HepG2 (cell line): ENCODE measurements around the gene FAT1. TPM values are rescaled to one million over a fixed set of nuclear protein-coding genes. Genes with fewer than 3 reads are reported as not detected.
A peak's percentile ranks its signal among the peaks of the same experiment; 100 is the strongest.

ENCODE experiments used
- CREB1 ChIP-seq, 2 experiments: fragments of 450-650 bp in 1 of 2; IDR thresholded peaks; 2 replicates each; pipeline ENCODE4 v1.6.1; 2016 to 2017; ENCODE audit warnings: control low read depth in 1 of 2, mild to moderate bottlenecking in 1 of 2, missing compliant biosample characterization in 1 of 2, missing genetic modification characterization in 1 of 2
- FOXM1 ChIP-seq: sonication (generic); formaldehyde crosslinking; IDR thresholded peaks from 2 replicates; pipeline ENCODE4 v1.5.0; 2020; ENCODE audit warnings: missing genetic modification reagents
- REPIN1 ChIP-seq: sonication (generic); formaldehyde crosslinking; IDR thresholded peaks from 2 replicates; pipeline ENCODE4 v1.8.0; 2022; ENCODE audit warnings: missing genetic modification reagents, low read depth, mild to moderate bottlenecking, borderline replicate concordance
- TP53 ChIP-seq: sonication (generic); formaldehyde crosslinking; conservative IDR thresholded peaks from 2 replicates; pipeline ENCODE4 v1.4.0; 2020; ENCODE audit warnings: missing genetic modification reagents
- ZFP41 ChIP-seq: sonication (generic); formaldehyde crosslinking; IDR thresholded peaks from 2 replicates; pipeline ENCODE4 v1.4.0; 2020; ENCODE audit warnings: mild to moderate bottlenecking, missing genetic modification reagents, borderline replicate concordance
- ZNF430 ChIP-seq: sonication (generic); formaldehyde crosslinking; IDR thresholded peaks from 2 replicates; pipeline ENCODE4 v1.9.0; 2021; ENCODE audit warnings: mild to moderate bottlenecking, missing genetic modification reagents
- ZNF543 ChIP-seq: sonication (generic); formaldehyde crosslinking; IDR thresholded peaks from 2 replicates; pipeline ENCODE4 v1.4.0; 2020; ENCODE audit warnings: mild to moderate bottlenecking, missing genetic modification reagents
- ZNF775 ChIP-seq: sonication (generic); formaldehyde crosslinking; IDR thresholded peaks from 2 replicates; pipeline ENCODE4 v1.4.0; 2020; ENCODE audit warnings: missing genetic modification reagents, mild to moderate bottlenecking, moderate library complexity, borderline replicate concordance
- polyA plus RNA-seq, 8 experiments: library from polyadenylated mRNA; depleted of rRNA in 3 of 8; stranded (reverse) in 7 of 8; unstranded in 1 of 8; fragments of >200 nt; fragmentation: Illumina TruSeq in 4 of 8; extraction: Trizol in 4 of 8; gene quantifications; 2 replicates each; pipeline versions ENCODE4 v1.2.1 to v1.2.3, GENCODE V29; 2011 to 2016; ENCODE audit warnings: low read depth in 4 of 8, missing spikeins in 1 of 8, mixed read lengths in 1 of 8; ENCODE audit not compliant: insufficient read depth in 1 of 8
- total RNA-seq, 5 experiments: library from RNA; depleted of rRNA; stranded (reverse); fragments of >200 nt; fragmentation: Illumina TruSeq; extraction: Trizol; gene quantifications; 2 replicates each; pipeline ENCODE4 v1.2.3, GENCODE V29; 2016; ENCODE audit warnings: low read depth in 1 of 5
- TF ChIP-seq, protein P1 (sequence below): sonication (generic); formaldehyde crosslinking; IDR thresholded peaks from 2 replicates; pipeline ENCODE4 v1.4.0; 2020; ENCODE audit warnings: missing genetic modification reagents
- TF ChIP-seq, protein P2 (sequence below): sonication (generic); formaldehyde crosslinking; IDR thresholded peaks from 2 replicates; pipeline ENCODE4 v1.5.0; 2020; ENCODE audit warnings: mild to moderate bottlenecking, missing genetic modification reagents
- TF ChIP-seq, protein P3 (sequence below): sonication (generic); formaldehyde crosslinking; IDR thresholded peaks from 2 replicates; pipeline ENCODE4 v1.8.0; 2022; ENCODE audit warnings: low read depth, missing genetic modification reagents
- TF ChIP-seq, protein P4 (sequence below): IDR thresholded peaks from 2 replicates; pipeline ENCODE4 v1.6.1; 2016; ENCODE audit warnings: low read depth, borderline replicate concordance
- TF ChIP-seq, protein P5 (sequence below): sonication (generic); formaldehyde crosslinking; conservative IDR thresholded peaks from 2 replicates; pipeline ENCODE4 v1.8.0; 2022; ENCODE audit warnings: mild to moderate bottlenecking, moderate library complexity, missing genetic modification reagents
- TF ChIP-seq, protein P6 (sequence below): sonication (generic); formaldehyde crosslinking; IDR thresholded peaks from 2 replicates; pipeline ENCODE4 v1.4.0; 2020; ENCODE audit warnings: missing genetic modification reagents
- TF ChIP-seq, protein P7 (sequence below): sonication (generic); formaldehyde crosslinking; IDR thresholded peaks from 2 replicates; pipeline ENCODE4 v1.8.1; 2023; ENCODE audit warnings: missing genetic modification reagents, mild to moderate bottlenecking, borderline replicate concordance
- TF ChIP-seq, protein P8 (sequence below): sonication (generic); formaldehyde crosslinking; IDR thresholded peaks from 2 replicates; pipeline ENCODE4 v1.8.0; 2022; ENCODE audit warnings: mild to moderate bottlenecking, missing genetic modification reagents, borderline replicate concordance

Gene FAT1
- total and polyA plus RNA-seq, 2 of the 13 experiments (the other 11 are each of a cell fraction or from before 2014, with no cell fraction given) = 185 to 216 TPM

DNA sequence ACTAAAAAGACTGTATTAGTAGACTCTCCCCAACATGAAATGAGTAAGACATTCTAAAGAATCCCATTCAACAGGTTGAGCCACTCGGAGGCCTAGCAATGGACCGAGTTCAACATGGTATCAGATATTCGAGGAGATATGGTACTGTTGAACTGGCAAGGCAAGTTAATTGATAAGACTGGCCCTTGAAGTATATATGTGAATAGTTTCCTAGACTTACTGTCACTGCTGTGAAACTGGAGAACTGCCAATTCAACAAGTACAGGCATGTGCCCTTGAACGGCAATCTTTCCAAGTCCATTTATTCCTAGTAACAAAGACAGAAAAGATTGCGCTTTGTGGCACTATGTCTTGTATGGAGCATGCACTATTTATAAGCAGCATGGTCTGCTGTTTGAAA is 24.4 kb downstream of the FAT1 start (continued):
- TF ChIP-seq ZNF430 = no peak
- no peak for TF ChIP-seq ZNF775
- TF ChIP-seq, protein P1, sequence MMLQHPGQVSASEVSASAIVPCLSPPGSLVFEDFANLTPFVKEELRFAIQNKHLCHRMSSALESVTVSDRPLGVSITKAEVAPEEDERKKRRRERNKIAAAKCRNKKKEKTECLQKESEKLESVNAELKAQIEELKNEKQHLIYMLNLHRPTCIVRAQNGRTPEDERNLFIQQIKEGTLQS (CRISPR knock-in tag) = no peak
- TF ChIP-seq TP53 (CRISPR knock-in tag) = peak; percentile 84; the same call in 1 of the 2 replicates
- TF ChIP-seq, protein P2, sequence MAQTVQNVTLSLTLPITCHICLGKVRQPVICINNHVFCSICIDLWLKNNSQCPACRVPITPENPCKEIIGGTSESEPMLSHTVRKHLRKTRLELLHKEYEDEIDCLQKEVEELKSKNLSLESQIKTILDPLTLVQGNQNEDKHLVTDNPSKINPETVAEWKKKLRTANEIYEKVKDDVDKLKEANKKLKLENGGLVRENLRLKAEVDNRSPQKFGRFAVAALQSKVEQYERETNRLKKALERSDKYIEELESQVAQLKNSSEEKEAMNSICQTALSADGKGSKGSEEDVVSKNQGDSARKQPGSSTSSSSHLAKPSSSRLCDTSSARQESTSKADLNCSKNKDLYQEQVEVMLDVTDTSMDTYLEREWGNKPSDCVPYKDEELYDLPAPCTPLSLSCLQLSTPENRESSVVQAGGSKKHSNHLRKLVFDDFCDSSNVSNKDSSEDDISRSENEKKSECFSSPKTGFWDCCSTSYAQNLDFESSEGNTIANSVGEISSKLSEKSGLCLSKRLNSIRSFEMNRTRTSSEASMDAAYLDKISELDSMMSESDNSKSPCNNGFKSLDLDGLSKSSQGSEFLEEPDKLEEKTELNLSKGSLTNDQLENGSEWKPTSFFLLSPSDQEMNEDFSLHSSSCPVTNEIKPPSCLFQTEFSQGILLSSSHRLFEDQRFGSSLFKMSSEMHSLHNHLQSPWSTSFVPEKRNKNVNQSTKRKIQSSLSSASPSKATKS = no peak
- no peak for TF ChIP-seq CREB1 (IDR thresholded peaks at IDR 0.05)
- TF ChIP-seq CREB1 (CRISPR knock-in tag; IDR thresholded peaks at IDR 0.05) = 0 out of 2 replicates have a peak, but pooled peaks have one; percentile 17
- TF ChIP-seq, protein P3, sequence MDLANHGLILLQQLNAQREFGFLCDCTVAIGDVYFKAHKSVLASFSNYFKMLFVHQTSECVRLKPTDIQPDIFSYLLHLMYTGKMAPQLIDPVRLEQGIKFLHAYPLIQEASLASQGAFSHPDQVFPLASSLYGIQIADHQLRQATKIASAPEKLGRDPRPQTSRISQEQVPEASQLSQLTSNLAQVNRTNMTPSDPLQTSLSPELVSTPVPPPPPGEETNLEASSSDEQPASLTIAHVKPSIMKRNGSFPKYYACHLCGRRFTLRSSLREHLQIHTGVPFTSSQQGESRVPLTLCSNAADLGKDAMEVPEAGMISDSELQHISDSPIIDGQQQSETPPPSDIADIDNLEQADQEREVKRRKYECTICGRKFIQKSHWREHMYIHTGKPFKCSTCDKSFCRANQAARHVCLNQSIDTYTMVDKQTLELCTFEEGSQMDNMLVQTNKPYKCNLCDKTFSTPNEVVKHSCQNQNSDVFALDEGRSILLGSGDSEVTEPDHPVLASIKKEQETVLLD (CRISPR knock-in tag) = no peak
- TF ChIP-seq FOXM1 (CRISPR knock-in tag) = no peak
- no peak for TF ChIP-seq ZFP41
- TF ChIP-seq, protein P4, sequence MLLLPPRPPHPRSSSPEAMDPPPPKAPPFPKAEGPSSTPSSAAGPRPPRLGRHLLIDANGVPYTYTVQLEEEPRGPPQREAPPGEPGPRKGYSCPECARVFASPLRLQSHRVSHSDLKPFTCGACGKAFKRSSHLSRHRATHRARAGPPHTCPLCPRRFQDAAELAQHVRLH = no peak
- no peak for TF ChIP-seq ZNF543
- TF ChIP-seq, protein P5, sequence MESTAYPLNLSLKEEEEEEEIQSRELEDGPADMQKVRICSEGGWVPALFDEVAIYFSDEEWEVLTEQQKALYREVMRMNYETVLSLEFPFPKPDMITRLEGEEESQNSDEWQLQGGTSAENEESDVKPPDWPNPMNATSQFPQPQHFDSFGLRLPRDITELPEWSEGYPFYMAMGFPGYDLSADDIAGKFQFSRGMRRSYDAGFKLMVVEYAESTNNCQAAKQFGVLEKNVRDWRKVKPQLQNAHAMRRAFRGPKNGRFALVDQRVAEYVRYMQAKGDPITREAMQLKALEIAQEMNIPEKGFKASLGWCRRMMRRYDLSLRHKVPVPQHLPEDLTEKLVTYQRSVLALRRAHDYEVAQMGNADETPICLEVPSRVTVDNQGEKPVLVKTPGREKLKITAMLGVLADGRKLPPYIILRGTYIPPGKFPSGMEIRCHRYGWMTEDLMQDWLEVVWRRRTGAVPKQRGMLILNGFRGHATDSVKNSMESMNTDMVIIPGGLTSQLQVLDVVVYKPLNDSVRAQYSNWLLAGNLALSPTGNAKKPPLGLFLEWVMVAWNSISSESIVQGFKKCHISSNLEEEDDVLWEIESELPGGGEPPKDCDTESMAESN = no peak
- TF ChIP-seq, protein P6, sequence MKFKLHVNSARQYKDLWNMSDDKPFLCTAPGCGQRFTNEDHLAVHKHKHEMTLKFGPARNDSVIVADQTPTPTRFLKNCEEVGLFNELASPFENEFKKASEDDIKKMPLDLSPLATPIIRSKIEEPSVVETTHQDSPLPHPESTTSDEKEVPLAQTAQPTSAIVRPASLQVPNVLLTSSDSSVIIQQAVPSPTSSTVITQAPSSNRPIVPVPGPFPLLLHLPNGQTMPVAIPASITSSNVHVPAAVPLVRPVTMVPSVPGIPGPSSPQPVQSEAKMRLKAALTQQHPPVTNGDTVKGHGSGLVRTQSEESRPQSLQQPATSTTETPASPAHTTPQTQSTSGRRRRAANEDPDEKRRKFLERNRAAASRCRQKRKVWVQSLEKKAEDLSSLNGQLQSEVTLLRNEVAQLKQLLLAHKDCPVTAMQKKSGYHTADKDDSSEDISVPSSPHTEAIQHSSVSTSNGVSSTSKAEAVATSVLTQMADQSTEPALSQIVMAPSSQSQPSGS = no peak
- TF ChIP-seq REPIN1 (CRISPR knock-in tag) = no peak
- TF ChIP-seq, protein P7, sequence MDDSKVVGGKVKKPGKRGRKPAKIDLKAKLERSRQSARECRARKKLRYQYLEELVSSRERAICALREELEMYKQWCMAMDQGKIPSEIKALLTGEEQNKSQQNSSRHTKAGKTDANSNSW = no peak
- TF ChIP-seq, protein P8, sequence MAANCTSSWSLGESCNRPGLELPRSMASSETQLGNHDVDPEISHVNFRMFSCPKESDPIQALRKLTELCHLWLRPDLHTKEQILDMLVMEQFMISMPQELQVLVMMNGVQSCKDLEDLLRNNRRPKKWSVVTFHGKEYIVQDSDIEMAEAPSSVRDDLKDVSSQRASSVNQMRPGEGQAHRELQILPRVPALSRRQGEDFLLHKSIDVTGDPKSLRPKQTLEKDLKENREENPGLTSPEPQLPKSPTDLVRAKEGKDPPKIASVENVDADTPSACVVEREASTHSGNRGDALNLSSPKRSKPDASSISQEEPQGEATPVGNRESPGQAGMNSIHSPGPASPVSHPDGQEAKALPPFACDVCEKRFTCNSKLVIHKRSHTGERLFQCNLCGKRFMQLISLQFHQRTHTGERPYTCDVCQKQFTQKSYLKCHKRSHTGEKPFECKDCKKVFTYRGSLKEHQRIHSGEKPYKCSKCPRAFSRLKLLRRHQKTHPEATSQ (CRISPR knock-in tag) = no peak
- TF ChIP-seq, all 625 proteins: peak for 8
